ENCODE results near the gene TSR3. TPM values are rescaled to one million over a fixed set of nuclear protein-coding genes. Genes with fewer than 3 reads are reported as not detected.

The TSR3 gene
- total and polyA plus RNA-seq, 2 of the 13 experiments (the other 11 are each of a cell fraction or from before 2014, with no cell fraction given) = 24.2 to 51.0 TPM

DNA sequence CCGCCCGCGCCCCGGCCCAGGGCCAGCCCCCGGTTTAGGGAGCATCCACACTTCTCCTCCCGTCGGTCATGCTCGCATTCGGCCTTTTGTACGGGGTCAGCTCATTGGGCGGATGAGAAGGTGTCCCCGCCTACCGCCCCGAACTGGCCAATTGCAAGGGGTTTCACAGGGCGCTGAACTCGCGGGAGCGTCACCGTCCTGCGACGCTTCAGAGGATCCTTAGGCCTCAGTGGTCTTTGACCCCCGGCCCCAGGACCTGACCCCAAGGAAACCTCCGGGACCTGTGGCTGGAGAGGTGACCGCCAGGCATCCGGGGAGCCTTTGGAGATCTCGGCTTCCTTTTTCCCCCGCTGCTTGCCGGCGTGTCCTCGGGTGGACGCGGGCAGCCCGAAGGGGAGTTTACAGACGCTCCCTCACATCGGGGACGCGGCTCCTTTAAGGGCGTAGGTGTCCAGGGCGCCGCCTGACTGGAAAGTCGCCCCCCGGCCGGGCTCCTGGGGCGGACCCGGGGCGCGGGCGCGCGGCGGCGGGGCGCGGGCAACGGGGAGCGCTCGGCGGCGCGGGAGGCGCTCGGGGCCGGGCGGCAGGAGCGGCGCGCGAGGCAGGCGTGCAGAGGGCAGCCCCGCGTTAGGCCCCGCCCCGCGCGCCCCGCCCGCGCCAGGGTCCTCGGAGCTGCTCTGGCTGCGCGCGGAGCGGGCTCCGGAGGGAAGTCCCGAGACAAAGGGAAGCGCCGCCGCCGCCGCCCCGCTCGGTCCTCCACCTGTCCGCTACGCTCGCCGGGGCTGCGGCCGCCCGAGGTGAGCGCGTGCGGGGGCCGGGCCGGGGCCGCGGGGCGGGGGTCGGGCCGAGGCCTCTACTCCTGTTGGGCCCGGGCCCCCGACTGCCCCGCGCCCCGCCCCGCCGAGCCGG lies 42.4 kb downstream of the TSR3 start, which contains the start of gene UBE2I (continued):
- TF ChIP-seq, protein P1, sequence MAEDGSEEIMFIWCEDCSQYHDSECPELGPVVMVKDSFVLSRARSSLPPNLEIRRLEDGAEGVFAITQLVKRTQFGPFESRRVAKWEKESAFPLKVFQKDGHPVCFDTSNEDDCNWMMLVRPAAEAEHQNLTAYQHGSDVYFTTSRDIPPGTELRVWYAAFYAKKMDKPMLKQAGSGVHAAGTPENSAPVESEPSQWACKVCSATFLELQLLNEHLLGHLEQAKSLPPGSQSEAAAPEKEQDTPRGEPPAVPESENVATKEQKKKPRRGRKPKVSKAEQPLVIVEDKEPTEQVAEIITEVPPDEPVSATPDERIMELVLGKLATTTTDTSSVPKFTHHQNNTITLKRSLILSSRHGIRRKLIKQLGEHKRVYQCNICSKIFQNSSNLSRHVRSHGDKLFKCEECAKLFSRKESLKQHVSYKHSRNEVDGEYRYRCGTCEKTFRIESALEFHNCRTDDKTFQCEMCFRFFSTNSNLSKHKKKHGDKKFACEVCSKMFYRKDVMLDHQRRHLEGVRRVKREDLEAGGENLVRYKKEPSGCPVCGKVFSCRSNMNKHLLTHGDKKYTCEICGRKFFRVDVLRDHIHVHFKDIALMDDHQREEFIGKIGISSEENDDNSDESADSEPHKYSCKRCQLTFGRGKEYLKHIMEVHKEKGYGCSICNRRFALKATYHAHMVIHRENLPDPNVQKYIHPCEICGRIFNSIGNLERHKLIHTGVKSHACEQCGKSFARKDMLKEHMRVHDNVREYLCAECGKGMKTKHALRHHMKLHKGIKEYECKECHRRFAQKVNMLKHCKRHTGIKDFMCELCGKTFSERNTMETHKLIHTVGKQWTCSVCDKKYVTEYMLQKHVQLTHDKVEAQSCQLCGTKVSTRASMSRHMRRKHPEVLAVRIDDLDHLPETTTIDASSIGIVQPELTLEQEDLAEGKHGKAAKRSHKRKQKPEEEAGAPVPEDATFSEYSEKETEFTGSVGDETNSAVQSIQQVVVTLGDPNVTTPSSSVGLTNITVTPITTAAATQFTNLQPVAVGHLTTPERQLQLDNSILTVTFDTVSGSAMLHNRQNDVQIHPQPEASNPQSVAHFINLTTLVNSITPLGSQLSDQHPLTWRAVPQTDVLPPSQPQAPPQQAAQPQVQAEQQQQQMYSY (CRISPR knock-in tag; IDR thresholded peaks at IDR 0.05) = no peak; the same call in 1 of the 2 replicates
- TF ChIP-seq PHB2 (IDR thresholded peaks at IDR 0.05; ENCODE audit: partially characterized antibody) (no peak), ZKSCAN1 (IDR thresholded peaks at IDR 0.05; ENCODE audit: low read length) (no peak), SRSF9 (IDR thresholded peaks at IDR 0.05; ENCODE audit: borderline replicate concordance, insufficient read depth, low read depth, low read length, poor library complexity, severe bottlenecking) (no peak), GLI4 (CRISPR knock-in tag; IDR thresholded peaks at IDR 0.05; ENCODE audit: borderline replicate concordance) (peak; percentile 93), PAX8 (CRISPR knock-in tag; IDR thresholded peaks at IDR 0.05; ENCODE audit: borderline replicate concordance) (no peak), SMARCE1 (IDR thresholded peaks at IDR 0.05; ENCODE audit: borderline replicate concordance) (no peak), ISX (CRISPR knock-in tag; conservative IDR thresholded peaks at IDR 0.05) (peak; percentile 89), ZNF567 (CRISPR knock-in tag; IDR thresholded peaks at IDR 0.05; ENCODE audit: borderline replicate concordance) (0 out of 2 replicates have a peak, but pooled peaks have one; percentile 28), CBX5 (CRISPR knock-in tag; IDR thresholded peaks at IDR 0.05; ENCODE audit: borderline replicate concordance) (0 out of 2 replicates have a peak, but pooled peaks have one; percentile 44), MED13 (CRISPR knock-in tag; IDR thresholded peaks at IDR 0.05) (peak; percentile 40; the same call in 1 of the 2 replicates), PAF1 (CRISPR knock-in tag; IDR thresholded peaks at IDR 0.05) (no peak), ZNF432 (CRISPR knock-in tag; IDR thresholded peaks at IDR 0.05; ENCODE audit: borderline replicate concordance) (no peak), CREM (IDR thresholded peaks at IDR 0.05) (peak; percentile 93), CREM (CRISPR knock-in tag; IDR thresholded peaks at IDR 0.05) (peak; percentile 68), ZNF782 (CRISPR knock-in tag; IDR thresholded peaks at IDR 0.05; ENCODE audit: borderline replicate concordance) (peak; percentile 73; the same call in 1 of the 2 replicates), ZMAT3 (CRISPR knock-in tag; conservative IDR thresholded peaks at IDR 0.05) (peak; percentile 96)
- TF ChIP-seq, protein P2, sequence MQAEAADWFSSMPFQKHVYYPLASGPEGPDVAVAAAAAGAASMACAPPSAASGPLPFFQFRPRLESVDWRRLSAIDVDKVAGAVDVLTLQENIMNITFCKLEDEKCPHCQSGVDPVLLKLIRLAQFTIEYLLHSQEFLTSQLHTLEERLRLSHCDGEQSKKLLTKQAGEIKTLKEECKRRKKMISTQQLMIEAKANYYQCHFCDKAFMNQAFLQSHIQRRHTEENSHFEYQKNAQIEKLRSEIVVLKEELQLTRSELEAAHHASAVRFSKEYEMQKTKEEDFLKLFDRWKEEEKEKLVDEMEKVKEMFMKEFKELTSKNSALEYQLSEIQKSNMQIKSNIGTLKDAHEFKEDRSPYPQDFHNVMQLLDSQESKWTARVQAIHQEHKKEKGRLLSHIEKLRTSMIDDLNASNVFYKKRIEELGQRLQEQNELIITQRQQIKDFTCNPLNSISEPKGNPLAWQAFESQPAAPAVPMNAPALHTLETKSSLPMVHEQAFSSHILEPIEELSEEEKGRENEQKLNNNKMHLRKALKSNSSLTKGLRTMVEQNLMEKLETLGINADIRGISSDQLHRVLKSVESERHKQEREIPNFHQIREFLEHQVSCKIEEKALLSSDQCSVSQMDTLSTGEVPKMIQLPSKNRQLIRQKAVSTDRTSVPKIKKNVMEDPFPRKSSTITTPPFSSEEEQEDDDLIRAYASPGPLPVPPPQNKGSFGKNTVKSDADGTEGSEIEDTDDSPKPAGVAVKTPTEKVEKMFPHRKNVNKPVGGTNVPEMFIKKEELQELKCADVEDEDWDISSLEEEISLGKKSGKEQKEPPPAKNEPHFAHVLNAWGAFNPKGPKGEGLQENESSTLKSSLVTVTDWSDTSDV (CRISPR knock-in tag; IDR thresholded peaks at IDR 0.05) = peak; percentile 65; the same call in 1 of the 2 replicates
- TF ChIP-seq, protein P3, sequence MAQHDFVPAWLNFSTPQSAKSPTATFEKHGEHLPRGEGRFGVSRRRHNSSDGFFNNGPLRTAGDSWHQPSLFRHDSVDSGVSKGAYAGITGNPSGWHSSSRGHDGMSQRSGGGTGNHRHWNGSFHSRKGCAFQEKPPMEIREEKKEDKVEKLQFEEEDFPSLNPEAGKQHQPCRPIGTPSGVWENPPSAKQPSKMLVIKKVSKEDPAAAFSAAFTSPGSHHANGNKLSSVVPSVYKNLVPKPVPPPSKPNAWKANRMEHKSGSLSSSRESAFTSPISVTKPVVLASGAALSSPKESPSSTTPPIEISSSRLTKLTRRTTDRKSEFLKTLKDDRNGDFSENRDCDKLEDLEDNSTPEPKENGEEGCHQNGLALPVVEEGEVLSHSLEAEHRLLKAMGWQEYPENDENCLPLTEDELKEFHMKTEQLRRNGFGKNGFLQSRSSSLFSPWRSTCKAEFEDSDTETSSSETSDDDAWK (CRISPR knock-in tag; IDR thresholded peaks at IDR 0.05) = no peak
- TF ChIP-seq, protein P4, sequence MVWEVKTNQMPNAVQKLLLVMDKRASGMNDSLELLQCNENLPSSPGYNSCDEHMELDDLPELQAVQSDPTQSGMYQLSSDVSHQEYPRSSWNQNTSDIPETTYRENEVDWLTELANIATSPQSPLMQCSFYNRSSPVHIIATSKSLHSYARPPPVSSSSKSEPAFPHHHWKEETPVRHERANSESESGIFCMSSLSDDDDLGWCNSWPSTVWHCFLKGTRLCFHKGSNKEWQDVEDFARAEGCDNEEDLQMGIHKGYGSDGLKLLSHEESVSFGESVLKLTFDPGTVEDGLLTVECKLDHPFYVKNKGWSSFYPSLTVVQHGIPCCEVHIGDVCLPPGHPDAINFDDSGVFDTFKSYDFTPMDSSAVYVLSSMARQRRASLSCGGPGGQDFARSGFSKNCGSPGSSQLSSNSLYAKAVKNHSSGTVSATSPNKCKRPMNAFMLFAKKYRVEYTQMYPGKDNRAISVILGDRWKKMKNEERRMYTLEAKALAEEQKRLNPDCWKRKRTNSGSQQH (CRISPR knock-in tag; IDR thresholded peaks at IDR 0.05; ENCODE audit: low read depth) = no peak
